Brain microvascular endothelial cell (primary cell): Measurements from ENCODE around the gene CAMK1D.

Source experiments
- DNase-seq: peaks from one replicate; pipeline ENCODE4 v3.0.0-alpha.2; 2020
- H3K27ac ChIP-seq: fragments of 250-450 bp; sonication (Bioruptor Pico); 2 replicates; pipeline ENCODE4 v1.5.1; 2020; ENCODE audit warnings: mild to moderate bottlenecking, moderate library complexity
- H3K27me3 ChIP-seq: fragments of 250-450 bp; sonication (Bioruptor Pico); replicated peaks from 2 replicates; pipeline ENCODE4 v1.5.1; 2020; ENCODE audit warnings: mild to moderate bottlenecking
- H3K36me3 ChIP-seq: fragments of 250-450 bp; sonication (Bioruptor Pico); replicated peaks from 2 replicates; pipeline ENCODE4 v1.5.1; 2020; ENCODE audit warnings: mild to moderate bottlenecking
- H3K4me3 ChIP-seq: 2 replicates; pipeline ENCODE4 v1.5.1; 2011; ENCODE audit warnings: low read depth, mild to moderate bottlenecking, control low read depth, low read length, moderate library complexity
- in situ Hi-C: cut with HindIII; loops from 2 replicates; pipeline ENCODE4 v1.10.0; 2017; ENCODE audit warnings: low sequenced_read_pairs, low pct_ligation_motif_present
- TF ChIP-seq, protein P1 (sequence below): IDR thresholded peaks from 2 replicates; pipeline ENCODE4 v1.5.1; 2011; ENCODE audit warnings: low read depth, mild to moderate bottlenecking, moderate library complexity, low read length, control low read depth, inconsistent platforms; ENCODE audit errors: missing control alignments

The CAMK1D gene

DNA sequence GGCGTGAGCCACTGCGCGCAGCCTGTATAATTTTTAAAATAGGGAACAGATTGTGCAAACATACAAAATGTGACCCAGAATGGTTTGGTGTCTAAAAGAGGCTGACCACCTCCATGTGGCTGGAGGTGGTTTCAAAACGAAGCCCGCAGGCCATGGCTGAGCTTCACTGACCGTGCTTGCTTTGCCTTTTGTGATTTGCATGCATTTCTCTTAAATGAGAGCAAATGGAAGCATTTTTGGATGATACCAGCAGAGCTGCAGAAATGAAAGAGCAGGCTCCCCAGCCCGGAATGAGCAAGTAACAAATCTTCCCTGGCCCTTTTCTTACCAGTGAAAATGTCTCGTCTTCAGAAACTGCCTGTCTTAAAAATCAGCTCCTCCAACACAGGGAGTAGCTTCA is 239.9 kb downstream of the CAMK1D start:
- TF ChIP-seq, protein P1, sequence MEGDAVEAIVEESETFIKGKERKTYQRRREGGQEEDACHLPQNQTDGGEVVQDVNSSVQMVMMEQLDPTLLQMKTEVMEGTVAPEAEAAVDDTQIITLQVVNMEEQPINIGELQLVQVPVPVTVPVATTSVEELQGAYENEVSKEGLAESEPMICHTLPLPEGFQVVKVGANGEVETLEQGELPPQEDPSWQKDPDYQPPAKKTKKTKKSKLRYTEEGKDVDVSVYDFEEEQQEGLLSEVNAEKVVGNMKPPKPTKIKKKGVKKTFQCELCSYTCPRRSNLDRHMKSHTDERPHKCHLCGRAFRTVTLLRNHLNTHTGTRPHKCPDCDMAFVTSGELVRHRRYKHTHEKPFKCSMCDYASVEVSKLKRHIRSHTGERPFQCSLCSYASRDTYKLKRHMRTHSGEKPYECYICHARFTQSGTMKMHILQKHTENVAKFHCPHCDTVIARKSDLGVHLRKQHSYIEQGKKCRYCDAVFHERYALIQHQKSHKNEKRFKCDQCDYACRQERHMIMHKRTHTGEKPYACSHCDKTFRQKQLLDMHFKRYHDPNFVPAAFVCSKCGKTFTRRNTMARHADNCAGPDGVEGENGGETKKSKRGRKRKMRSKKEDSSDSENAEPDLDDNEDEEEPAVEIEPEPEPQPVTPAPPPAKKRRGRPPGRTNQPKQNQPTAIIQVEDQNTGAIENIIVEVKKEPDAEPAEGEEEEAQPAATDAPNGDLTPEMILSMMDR, result no peak
- DNase-seq, result no peak
- Histone ChIP-seq H3K4me3 (no peak overlapping the region), H3K36me3 (no peaks in the 10 kb centered on the region), H3K27ac (no peak overlapping the region), H3K27me3 (no peaks in the 10 kb centered on the region)
- in situ Hi-C loops, result no loop called here

DNA sequence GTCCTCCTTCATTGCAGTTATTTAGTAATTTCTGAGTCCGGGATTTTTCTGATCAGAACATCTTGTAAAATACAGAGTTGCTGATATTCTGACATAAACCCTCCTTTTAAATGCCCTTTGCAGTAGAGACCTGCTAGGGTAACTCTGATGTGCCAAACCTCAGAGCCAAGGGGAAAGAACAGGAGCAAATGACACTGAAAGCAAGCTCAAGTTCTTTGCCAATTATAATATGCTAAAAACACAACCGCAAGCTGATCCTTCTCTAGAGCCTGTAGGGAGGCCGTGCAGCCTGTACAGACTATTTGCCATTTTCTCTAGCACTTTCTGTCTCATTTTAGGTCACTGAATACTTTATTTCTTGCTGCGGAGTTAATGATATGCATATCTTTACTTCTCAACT is 240.4 kb downstream of the CAMK1D start:
- H3K36me3 ChIP-seq, result no peaks in the 10 kb centered on the region
- H3K4me3 ChIP-seq, result no peak overlapping the region
- DNase-seq, result no peak
- H3K27me3 ChIP-seq, result no peaks in the 10 kb centered on the region
- H3K27ac ChIP-seq, result no peak overlapping the region
- in situ Hi-C loops, result no loop called here
- TF ChIP-seq, protein P1, result no peak

DNA sequence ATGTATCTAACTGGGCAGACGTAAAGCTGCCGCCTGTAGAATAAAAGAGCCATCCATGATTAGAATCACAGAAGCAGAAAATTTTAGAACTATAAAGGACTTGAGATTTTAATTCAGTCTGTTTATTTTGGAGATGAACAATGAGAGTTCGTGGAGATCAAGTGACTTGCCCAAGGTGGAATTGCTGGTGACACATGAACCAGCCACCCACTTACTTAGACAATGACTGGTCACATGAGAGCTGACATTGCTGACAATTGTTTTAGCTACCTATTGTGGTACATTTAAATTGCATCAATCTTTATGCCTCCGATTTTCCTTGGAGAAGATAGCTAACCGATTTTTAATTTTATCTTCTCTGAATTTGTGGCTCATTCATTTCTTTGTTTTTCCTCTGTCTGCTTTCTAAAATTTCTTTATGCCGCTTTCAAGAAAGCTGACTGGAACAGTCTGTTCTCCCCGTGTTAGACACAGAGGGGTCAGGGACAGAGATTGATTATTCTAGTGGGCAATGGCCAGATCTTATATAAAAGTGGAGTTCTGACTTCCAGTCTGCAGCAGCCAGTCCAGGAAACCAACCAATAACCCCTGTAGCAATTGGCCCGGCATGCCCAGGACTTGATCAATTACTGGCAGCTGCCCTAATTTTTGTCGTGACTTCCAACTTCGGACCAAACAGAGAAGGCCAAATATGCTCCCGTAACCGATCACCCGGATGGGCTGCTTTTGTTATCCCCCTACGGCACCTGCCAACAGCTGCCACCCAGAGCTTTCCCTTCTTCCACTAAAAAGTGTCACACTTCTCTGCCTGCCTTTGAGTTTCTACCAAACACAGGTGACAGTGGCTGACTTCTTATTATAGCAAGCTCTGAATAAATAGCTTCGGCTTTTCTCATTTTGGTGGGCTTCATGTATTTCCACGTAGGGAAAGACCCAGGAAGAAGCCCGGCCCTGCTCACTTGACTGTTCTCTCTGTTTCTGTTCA is 241.6 kb downstream of the CAMK1D start:
- DNase-seq, result no peak
- TF ChIP-seq, protein P1, result no peak
- H3K27ac ChIP-seq, result no peak overlapping the region
- H3K27me3 ChIP-seq, result no peaks in the 10 kb centered on the region
- H3K36me3 ChIP-seq, result no peaks in the 10 kb centered on the region
- no peak overlapping the region for H3K4me3 ChIP-seq
- in situ Hi-C loops, result no loop called here

DNA sequence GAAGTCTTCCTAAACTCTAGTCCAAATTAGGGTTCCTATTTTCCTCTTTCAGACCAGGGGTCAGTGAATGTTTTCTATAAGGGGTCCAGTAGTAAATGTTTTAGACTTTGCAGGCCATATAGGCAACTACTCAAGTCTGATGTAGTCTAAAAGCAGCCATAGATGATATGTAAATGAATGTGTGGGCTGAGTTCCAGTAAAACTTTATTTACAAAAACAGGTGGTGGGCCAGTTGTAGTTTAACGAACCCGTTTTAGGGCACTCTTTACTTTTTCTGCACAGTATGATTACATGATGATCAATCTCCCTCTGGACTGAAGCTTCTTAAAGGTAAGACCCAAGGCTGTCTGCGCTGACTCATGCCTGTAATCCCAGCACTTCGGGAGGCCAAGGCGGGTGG is 243.6 kb downstream of the CAMK1D start:
- TF ChIP-seq, protein P1, result no peak
- Histone ChIP-seq H3K4me3 (no peak overlapping the region), H3K27me3 (no peaks in the 10 kb centered on the region), H3K36me3 (no peaks in the 10 kb centered on the region), H3K27ac (no peak overlapping the region)
- in situ Hi-C loops, result no loop called here
- DNase-seq, result peak; percentile 6

DNA sequence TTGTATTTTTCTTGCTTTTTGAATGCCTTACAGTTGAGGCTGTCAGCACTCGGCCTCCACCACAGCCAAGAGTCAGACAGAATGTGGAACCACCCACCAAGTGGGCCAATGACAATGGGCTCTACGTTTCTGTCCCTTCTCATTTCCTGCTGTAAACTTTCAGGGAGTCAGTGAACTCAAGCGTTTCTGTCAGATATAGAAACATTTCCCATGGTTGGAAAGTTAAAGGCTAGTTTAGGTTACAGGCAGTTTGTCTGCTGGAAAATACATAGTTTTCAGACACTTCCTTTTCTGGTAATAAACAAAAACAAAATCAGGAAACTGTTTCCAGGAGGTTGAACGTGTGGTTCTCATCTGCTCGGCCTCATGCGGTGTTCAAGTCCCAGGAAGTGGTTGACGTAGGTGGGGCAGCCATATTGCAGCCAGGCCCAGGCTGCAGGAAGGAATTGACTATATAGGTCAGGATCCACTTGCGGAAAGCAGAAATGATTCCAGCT is 245.1 kb downstream of the CAMK1D start:
- Histone ChIP-seq H3K27ac (no peak overlapping the region), H3K4me3 (no peak overlapping the region), H3K27me3 (no peaks in the 10 kb centered on the region), H3K36me3 (no peaks in the 10 kb centered on the region)
- no peak for DNase-seq
- TF ChIP-seq, protein P1, result no peak
- in situ Hi-C loops, result no loop called here
